ENCODE data around the gene MKS1. TPM values are rescaled to one million over a fixed set of nuclear protein-coding genes. Genes with fewer than 3 reads are reported as not detected.

The MKS1 gene
- total and polyA plus RNA-seq, 5 donors from 2014 or later = 6.2 to 13.4 (median 10.9) TPM

Other genes with a start within 250 kb of the MKS1 start
- gene VEZF1, start 231.0 kb downstream of the MKS1 start, total RNA-seq = 50.9 TPM
- gene VEZF1, start 231.0 kb downstream of the MKS1 start, polyA plus RNA-seq = 10 to 100 TPM; 44.6 to 51.3 (median 48.1) TPM
- 114 TPM for gene SRSF1, start 212.0 kb downstream of the MKS1 start, total RNA-seq
- 10 to 100 TPM; 46.1 to 51.9 (median 49.7) TPM for gene SRSF1, start 212.0 kb downstream of the MKS1 start, polyA plus RNA-seq
- 37.4 TPM for gene DYNLL2, start 135.8 kb downstream of the MKS1 start, total RNA-seq
- gene DYNLL2, start 135.8 kb downstream of the MKS1 start, polyA plus RNA-seq = 1 to 10 TPM in 2 of 4 donors, under 1 TPM in 2; 0.57 to 1.7 (median 1.0) TPM
- 0.42 TPM for gene OR4D1, start 70.9 kb downstream of the MKS1 start, total RNA-seq
- 1 to 10 TPM in 1 of 4 donors, under 1 TPM in 3; 0.54 to 1.1 (median 0.81) TPM for gene OR4D1, start 70.9 kb downstream of the MKS1 start, polyA plus RNA-seq
- gene OR4D2, start 52.3 kb downstream of the MKS1 start, total RNA-seq = not detected
- gene OR4D2, start 52.3 kb downstream of the MKS1 start, polyA plus RNA-seq = not detected
- gene EPX, start 26.5 kb downstream of the MKS1 start, total RNA-seq = not detected
- gene EPX, start 26.5 kb downstream of the MKS1 start, polyA plus RNA-seq = not detected
- gene LPO, start 19.3 kb upstream of the MKS1 start, total RNA-seq = 0.15 TPM
- under 1 TPM in 1 of 4 donors, not detected in 3; 0.08 TPM for gene LPO, start 19.3 kb upstream of the MKS1 start, polyA plus RNA-seq
- gene MPO, start 61.7 kb upstream of the MKS1 start, total RNA-seq = not detected
- gene MPO, start 61.7 kb upstream of the MKS1 start, polyA plus RNA-seq = under 1 TPM in 1 of 4 donors, not detected in 3; 0.19 TPM
- gene TSPOAP1, start 109.5 kb upstream of the MKS1 start, total RNA-seq = 47.4 TPM
- gene TSPOAP1, start 109.5 kb upstream of the MKS1 start, polyA plus RNA-seq = 1 to 10 TPM in 2 of 4 donors, under 1 TPM in 2; 0.73 to 1.6 (median 0.92) TPM
- gene SUPT4H1, start 132.9 kb upstream of the MKS1 start, total RNA-seq = 52.6 TPM
- 100 to 1,000 TPM; 123 to 177 (median 136) TPM for gene SUPT4H1, start 132.9 kb upstream of the MKS1 start, polyA plus RNA-seq
- 3.3 TPM for gene RNF43, start 198.3 kb upstream of the MKS1 start, total RNA-seq
- under 1 TPM in 3 of 4 donors, not detected in 1; 0.23 to 0.90 (median 0.65) TPM for gene RNF43, start 198.3 kb upstream of the MKS1 start, polyA plus RNA-seq

All from CD4-positive, CD25-positive, alpha-beta regulatory T cell (primary cell).